CD4-positive, alpha-beta T cell (primary cell): Measurements from ENCODE around the gene COQ5. TPM values are rescaled to one million over a fixed set of nuclear protein-coding genes. Genes with fewer than 3 reads are reported as not detected.

Experiments
- ATAC-seq: fragments of 200-7000 bp; cut with Tn5 transposase; one replicate; pipeline ENCODE4 v1.10.0; 2022; ENCODE audit warnings: mild to moderate bottlenecking; ENCODE audit not compliant: poor library complexity
- CTCF ChIA-PET: fragments of 350-600 bp; sonication (Branson Sonifier 250); formaldehyde crosslinking; loops from one replicate; lab custom pipeline; 2021; ENCODE audit warnings: antibody characterized with exemption, inconsistent platforms; lab: Charles Lee
- POLR2A ChIA-PET: fragments of 350-600 bp; sonication (Branson Sonifier 250); formaldehyde crosslinking; loops from one replicate; lab custom pipeline; 2021; ENCODE audit warnings: antibody characterized with exemption, inconsistent platforms; lab: Charles Lee
- DNase-seq, 14 experiments: peaks; one replicate each; pipeline ENCODE4 v3.0.0-alpha.2; 2013 to 2020; ENCODE audit warnings: mixed read lengths in 2 of 14
- H3K27ac ChIP-seq, 2 donors: one replicate each; pipeline versions ENCODE4 v1.5.1 to v1.7.0; 2013; ENCODE audit warnings: low read length in 2 of 2, low read depth in 1 of 2, mild to moderate bottlenecking in 1 of 2
- H3K27me3 ChIP-seq, 2 experiments: 1 replicate in 1 of 2; 2 replicates in 1 of 2; pipeline versions ENCODE4 v1.6.1 to v1.7.0; 2013; ENCODE audit warnings: low read length in 2 of 2, control low read depth in 1 of 2, mild to moderate bottlenecking in 1 of 2, moderate library complexity in 1 of 2; ENCODE audit not compliant: insufficient read depth in 2 of 2, control insufficient read depth in 1 of 2
- H3K36me3 ChIP-seq: one replicate; pipeline ENCODE4 v1.6.1; 2013; ENCODE audit warnings: low read length, control low read depth; ENCODE audit not compliant: insufficient read depth
- H3K4me1 ChIP-seq: one replicate; pipeline ENCODE4 v1.6.1; 2013; ENCODE audit warnings: low read length, control low read depth; ENCODE audit not compliant: insufficient read depth
- H3K4me3 ChIP-seq: one replicate; pipeline ENCODE4 v1.5.1; 2013; ENCODE audit warnings: mild to moderate bottlenecking, low read length, moderate library complexity
- H3K9me3 ChIP-seq, 2 experiments: 1 replicate in 1 of 2; 2 replicates in 1 of 2; pipeline versions ENCODE4 v1.6.1 to v1.7.0; 2013; ENCODE audit warnings: low read length in 2 of 2, mild to moderate bottlenecking in 2 of 2, control low read depth in 1 of 2, moderate library complexity in 1 of 2; ENCODE audit not compliant: control insufficient read depth in 1 of 2, insufficient read depth in 1 of 2
- H3K27ac Mint-ChIP-seq: one replicate; pipeline ENCODE4 v1.8.0; 2020; ENCODE audit warnings: mixed read lengths
- H3K27me3 Mint-ChIP-seq: one replicate; pipeline ENCODE4 v1.8.0; 2021; ENCODE audit warnings: mixed read lengths
- H3K36me3 Mint-ChIP-seq: one replicate; pipeline ENCODE4 v1.8.0; 2021; ENCODE audit warnings: low read depth, mixed read lengths
- H3K4me1 Mint-ChIP-seq: one replicate; pipeline ENCODE4 v1.8.0; 2021; ENCODE audit warnings: low read depth, mixed read lengths
- H3K4me3 Mint-ChIP-seq: one replicate; pipeline ENCODE4 v1.8.0; 2020; ENCODE audit warnings: mild to moderate bottlenecking, mixed read lengths
- H3K9me3 Mint-ChIP-seq: one replicate; pipeline ENCODE4 v1.8.0; 2020; ENCODE audit warnings: mixed read lengths
- CTCF ChIP-seq: fragments of 200-600 bp; IDR thresholded peaks from one replicate; pipeline ENCODE4 v1.8.0; 2022; ENCODE audit warnings: antibody characterized with exemption, mild to moderate bottlenecking
- intact Hi-C, 2 experiments: fragments of 100-400 bp; cut with DNase I in 1 of 2; cut with micrococcal nuclease in 1 of 2; formaldehyde crosslinking; loops; one replicate each; pipeline versions ENCODE4 v1.15.1 to v1.9.0; 2023 to 2025; cut with DNase I, micrococcal nuclease
- total RNA-seq, 174 experiments: library from RNA in 2 of 174; stranded (reverse) in 2 of 174; gene quantifications; one replicate each; pipeline ENCODE4 v1.2.3 and lab custom pipeline; 2021 to 2026

Gene COQ5
- total RNA-seq, 2 experiments from 2014 or later = 6.9 to 7.1 TPM

DNA sequence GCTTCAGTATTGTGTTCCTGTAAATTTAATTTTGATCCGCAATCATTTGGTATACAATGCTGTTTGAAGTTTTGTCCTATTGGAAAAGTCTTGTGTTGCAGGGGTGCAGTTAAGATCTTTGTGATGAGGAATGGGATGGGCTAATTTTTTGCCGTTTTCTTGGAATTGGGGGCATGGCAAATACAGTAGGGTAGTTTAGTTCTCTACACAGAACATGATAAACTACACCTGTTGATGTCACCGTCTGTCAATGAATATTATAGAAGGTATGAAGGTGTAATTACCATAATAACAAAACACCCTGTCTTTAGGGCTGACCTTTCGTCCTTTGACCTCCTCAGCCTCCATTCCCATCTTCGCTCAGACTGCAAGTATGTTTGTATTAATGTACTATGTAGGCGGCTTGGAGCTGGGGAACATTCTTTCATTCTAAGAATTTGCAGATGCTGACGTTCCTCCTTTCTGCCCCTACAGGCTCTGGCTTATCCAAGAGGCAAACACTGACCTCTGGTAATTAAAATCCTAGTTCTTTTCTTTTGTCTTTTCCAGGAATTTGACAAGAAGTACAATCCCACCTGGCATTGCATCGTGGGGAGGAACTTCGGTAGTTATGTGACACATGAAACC is 31.3 kb downstream of the COQ5 start:
- peak overlapping the region; percentile 82 for H3K4me3 ChIP-seq
- H3K27me3 ChIP-seq = no peaks in the 10 kb centered on the region
- no peaks in the 10 kb centered on the region for H3K9me3 ChIP-seq
- ChIA-PET POLR2A (interaction anchor here (0.8 to 3.5 kb wide), 6 partner anchors 29 to 297 kb away, joined by 3 to 27 read pairs (median 10); partner anchors contain the start of genes COQ5, COX6A1, RPLP0 and SRSF9), CTCF (interaction anchor here (0.9 to 3.3 kb wide), 4 partner anchors 18 to 195 kb away, joined by 3 to 14 read pairs (median 4); partner anchors contain the start of genes SIRT4 and SRSF9)
- H3K27ac ChIP-seq = peak overlapping the region in 1 of 2 donors; percentile 74
- H3K36me3 ChIP-seq = peaks cover 20% of the 10 kb centered on the region
- peaks cover 44% of the 10 kb centered on the region for H3K36me3 Mint-ChIP-seq
- H3K4me1 Mint-ChIP-seq = peaks cover 44% of the 10 kb centered on the region
- DNase-seq = no peak
- no peak for TF ChIP-seq CTCF
- no peaks in the 10 kb centered on the region for H3K27me3 Mint-ChIP-seq
- H3K4me1 ChIP-seq = peaks cover 18% of the 10 kb centered on the region
- peak overlapping the region; percentile 92 for H3K4me3 Mint-ChIP-seq
- ATAC-seq = no peak
- H3K27ac Mint-ChIP-seq = peak overlapping the region; percentile 82
- H3K9me3 Mint-ChIP-seq = no peaks in the 10 kb centered on the region
- intact Hi-C loops = loop anchor here (2.0 to 5.0 kb wide), 6 partner anchors 29 to 141 kb away; partner anchors contain the start of genes COQ5 (in 1 of the 2), COX6A1 (in 1 of the 2), RNF10 (in 1 of the 2) and SRSF9 (in 1 of the 2)

DNA sequence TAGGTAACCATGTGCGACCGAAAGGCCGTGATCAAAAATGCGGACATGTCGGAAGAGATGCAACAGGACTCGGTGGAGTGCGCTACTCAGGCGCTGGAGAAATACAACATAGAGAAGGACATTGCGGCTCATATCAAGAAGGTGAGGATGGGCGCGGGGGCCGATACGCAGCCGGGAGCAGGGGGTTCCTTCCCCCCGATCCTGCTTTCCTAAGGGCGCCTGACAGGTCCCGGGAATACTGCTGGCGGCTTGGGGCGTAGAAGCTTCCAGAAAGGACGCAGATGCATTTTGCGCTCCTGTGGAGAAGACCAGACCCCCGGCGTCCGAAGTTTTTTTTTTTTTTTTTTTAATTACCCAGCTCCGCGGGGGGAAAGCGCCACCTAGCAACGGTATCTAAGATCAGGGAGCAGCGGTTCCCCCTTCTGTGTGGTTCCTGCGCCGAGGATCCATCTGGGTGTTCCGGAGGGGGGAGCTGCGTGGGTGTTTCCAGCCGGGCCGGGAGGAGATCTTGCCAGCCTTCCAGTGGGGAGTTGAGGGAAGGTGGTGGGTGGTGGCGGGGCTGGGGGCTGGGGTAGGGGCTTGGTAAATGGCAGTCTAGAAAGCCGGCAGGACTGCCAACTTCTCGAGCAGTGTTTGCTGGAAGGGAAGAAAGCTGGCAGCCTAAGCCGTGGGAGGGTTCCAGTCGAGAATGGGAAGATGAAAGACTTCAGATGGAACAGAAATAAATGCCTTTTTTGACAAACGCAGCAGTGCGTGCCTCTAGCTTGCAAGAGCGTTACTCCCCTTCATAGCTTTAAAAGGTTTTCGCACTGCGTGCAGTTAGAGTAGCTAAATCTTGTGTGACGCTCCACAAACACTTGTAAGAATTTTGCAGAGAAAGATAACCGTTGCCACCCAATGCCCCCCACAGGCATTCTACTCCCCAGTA is 32.3 kb downstream of the COQ5 start:
- peak overlapping the region; percentile 92 for H3K4me3 Mint-ChIP-seq
- POLR2A ChIA-PET = interaction anchor here (0.6 to 3.5 kb wide), 15 partner anchors 21 to 468 kb away, joined by 3 to 27 read pairs (median 5); partner anchors contain the start of genes COQ5, COX6A1, POP5 and RNU4-1
- intact Hi-C loops = loop anchor here (1.0 to 5.0 kb wide), 7 partner anchors 28 to 140 kb away; partner anchors contain the start of genes COQ5 (in 2 of the 2), COX6A1 (in 1 of the 2), RNF10 (in 1 of the 2) and SRSF9 (in 1 of the 2)
- CTCF ChIA-PET = interaction anchor here (0.6 to 3.3 kb wide), 13 partner anchors 17 to 194 kb away, joined by 3 to 14 read pairs (median 3); partner anchors contain the start of genes COX6A1, SIRT4 and SRSF9
- Histone ChIP-seq H3K9me3 (no peaks in the 10 kb centered on the region), H3K36me3 (peaks cover 20% of the 10 kb centered on the region), H3K27ac (peak overlapping the region; percentile 74 to 79), H3K4me1 (peaks cover 18% of the 10 kb centered on the region), H3K4me3 (peak overlapping the region; percentile 82), H3K27me3 (no peaks in the 10 kb centered on the region)
- peak overlapping the region; percentile 82 for H3K27ac Mint-ChIP-seq
- H3K9me3 Mint-ChIP-seq = no peaks in the 10 kb centered on the region
- peaks cover 44% of the 10 kb centered on the region for H3K36me3 Mint-ChIP-seq
- H3K27me3 Mint-ChIP-seq = no peaks in the 10 kb centered on the region
- TF ChIP-seq CTCF = peak; percentile 28
- ATAC-seq = peak; percentile 25
- DNase-seq = peak; percentile 5 to 80 (median 44)
- H3K4me1 Mint-ChIP-seq = peaks cover 44% of the 10 kb centered on the region
